NCI-H524 (cell line): ENCODE measurements around the gene KRT28.
"Not testable (repeated sequence)": the region's sequence is repeated elsewhere in the genome, so short reads cannot be mapped to it uniquely, and the experiment has no call there.

Experiments
- DNase-seq, 2 experiments: peaks; one replicate each; lab custom pipeline; 2025; lab: John Stamatoyannopoulos, UW

Gene KRT28

DNA sequence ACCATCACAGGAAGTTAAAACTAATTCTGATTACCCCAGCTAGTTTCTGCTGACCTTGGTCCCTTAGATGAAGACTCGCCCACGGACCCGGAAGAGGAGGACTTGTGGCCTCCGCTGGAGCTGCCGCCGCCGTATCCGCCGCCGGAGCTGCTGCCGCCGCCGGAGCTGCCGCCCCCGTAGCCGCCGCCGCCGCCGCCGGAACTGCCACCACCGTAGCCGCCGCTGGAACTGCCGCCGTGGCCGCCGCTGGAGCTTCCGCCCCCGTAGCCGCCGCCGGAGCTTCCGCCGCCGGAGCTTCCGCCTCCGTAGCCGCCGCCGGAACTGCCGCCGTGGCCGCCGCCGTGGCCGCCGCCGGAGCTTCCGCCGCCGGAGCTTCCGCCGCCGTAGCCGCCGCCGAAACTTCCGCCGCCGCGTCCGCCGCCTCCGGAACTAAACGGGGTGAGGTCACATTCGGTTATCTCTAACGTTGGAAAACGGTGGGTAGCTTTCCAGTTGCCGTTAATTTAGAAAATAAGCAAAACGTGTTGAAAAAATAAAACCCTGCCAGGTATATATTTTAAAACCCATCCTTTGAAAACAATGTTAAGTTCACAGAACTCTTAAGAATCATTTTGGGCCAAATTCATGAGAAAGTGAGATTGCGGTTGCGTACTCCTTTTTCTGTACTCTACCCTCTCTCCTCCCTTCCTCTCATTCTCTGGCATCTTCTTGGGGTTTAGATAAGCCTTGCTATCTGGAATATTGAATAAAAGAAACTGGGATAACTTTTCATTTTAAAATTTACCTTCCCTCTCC, 19.2 kb upstream of the KRT28 start:
- peak; percentile 51 to 59 for DNase-seq

DNA sequence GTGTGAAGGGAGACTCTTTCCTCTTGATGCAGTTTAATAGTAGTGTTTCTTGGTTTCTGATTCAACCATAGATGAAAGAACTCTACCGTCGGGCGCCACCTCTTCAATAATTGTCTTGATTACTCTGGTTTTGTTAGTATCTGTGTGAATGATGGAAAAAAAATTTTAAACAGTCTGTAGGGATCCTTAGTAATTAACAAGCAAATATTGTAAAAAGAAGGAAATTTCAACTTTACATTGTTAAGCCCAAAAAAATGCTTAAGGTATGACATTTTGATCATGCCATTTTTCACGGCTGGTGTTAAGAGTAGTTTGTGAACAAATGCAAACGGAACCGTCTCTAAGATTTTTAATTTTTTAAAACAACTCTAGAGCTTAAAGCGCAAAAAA, 18.6 kb upstream of the KRT28 start:
- DNase-seq = no peak

DNA sequence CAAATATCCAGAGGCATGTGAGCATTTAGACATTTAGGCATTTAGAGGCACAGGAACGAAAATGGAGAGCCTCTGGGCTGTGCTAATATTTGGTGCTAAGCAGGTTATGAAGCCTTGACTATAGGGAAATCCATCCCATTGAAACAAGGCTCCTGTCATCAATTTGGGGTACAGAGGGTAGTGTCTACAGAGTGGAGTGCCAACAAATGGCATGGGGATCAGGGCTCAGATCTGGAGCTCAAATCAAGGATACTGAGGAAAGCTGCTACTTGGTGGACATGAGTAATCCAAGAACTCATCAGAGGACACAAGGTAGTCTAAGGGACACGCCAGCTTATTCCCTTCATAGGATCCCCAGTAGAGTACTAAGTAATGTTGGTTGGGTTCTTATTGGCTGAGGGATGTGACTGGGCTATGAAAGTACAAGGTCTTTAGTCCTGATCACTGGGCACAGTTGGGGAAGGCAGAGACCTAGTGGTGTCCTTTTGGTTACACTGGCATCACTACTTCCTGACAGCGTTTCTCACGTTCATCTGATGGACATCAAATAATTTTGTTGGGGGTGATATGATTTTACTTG, 17.4 kb upstream of the KRT28 start:
- DNase-seq = no peak

DNA sequence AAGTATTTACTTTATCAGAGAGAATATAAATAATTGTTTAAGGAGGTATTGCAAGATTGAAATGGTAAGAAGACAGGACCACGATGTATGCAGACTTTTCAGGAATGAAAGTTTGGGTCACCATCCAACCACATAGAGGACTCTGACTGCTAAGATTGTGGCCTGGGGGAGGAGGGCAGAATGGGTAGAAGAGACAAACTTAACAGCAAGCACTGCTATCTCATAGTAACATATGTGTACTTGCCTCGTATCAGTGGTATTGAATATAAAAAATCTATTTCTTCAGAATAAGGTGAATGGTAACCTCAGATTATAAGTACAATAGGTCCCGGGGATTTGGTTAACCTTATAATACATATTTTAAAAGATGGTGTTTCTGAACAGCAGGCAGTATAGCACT, 16.8 kb upstream of the KRT28 start:
- no peak for DNase-seq

DNA sequence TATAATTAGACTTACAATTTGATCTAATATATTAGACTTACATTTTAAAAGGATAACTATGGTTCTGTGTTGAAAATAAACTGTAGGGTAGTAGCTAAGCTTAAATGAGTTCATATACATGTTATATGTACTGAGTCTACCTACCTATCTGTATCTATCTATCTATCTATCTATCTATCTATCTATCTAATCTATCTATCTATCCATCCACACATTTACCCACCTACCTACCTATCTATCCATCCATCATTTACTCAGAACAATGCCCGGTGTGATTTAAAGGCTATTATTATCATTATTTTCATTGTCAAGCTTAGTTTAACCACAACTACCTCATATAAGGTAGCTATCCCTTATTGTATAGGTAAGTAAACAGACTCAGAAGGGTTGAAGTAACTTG, 15.6 kb upstream of the KRT28 start:
- no peak for DNase-seq

DNA sequence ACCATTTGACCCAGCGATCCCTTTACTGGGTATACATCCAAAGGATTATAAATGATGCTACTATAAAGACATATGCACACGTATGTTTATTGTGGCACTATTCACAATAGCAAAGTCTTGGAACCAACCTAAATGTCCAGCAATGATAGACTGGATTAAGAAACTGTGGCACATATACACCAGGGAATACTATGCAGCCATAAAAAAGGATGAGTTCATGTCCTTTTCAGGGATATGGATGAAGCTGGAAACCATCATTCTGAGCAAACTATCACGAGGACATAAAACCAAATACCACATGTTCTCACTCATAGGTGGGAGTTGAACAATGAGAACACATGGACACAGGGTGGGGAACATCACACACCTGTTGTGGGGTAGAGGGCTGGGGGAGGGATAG, 14.9 kb upstream of the KRT28 start:
- DNase-seq = not testable (repeated sequence)

DNA sequence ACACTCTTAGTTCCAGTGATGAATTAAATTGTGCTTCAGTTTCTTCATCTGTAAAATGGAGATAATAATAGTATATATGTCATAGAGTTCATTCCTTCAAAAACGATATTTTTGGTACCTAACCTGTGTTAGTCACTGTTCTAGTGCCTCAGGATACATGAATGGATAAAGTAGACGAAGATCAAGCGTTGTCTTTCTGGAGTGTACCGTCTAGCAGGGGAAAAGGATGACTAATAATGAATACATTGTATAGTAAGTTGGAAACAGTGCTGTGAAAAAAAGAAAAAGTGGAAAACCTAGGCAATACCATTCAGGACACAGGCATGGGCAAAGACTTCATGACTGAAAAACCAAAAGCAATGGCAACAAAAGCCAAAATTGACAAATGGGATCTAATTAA, 14.0 kb upstream of the KRT28 start:
- no peak for DNase-seq

DNA sequence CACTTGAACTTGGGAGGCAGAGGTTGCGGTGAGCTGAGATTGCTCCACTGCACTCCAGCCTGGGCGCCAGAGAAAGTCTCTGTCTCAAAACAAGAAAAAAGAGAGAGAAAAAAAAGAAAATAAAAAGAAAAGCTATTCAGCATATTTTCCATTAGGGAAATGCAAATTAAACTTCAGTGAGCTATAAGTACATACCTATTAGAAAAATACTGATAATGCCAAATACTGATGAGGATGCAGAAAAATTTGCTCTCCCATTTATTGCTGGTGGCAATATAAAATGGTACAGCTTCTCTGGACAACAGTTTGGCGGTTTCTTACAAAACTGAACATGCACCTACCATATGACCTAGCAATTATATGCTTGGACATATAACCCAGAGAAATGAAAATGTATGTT, 12.9 kb upstream of the KRT28 start:
- DNase-seq = no peak

DNA sequence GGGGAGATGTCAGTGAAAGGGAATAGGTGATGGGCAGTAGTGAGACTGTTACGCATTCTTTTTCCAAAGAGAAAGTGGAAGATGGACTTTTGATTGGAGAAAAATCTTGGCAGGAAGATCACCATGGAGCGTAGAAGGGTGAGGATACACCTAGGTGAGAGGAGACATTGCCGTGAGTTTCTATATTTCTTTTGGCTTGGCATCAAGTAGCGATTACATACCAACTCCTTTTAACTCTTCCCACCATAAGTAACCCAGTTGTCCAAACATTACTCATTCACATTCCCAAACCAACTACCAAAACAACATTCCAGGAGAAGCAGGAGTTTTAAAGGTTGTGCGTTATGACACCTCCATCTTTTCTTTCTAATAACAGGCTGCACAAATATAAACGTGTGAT, 10.7 kb upstream of the KRT28 start:
- no peak for DNase-seq

DNA sequence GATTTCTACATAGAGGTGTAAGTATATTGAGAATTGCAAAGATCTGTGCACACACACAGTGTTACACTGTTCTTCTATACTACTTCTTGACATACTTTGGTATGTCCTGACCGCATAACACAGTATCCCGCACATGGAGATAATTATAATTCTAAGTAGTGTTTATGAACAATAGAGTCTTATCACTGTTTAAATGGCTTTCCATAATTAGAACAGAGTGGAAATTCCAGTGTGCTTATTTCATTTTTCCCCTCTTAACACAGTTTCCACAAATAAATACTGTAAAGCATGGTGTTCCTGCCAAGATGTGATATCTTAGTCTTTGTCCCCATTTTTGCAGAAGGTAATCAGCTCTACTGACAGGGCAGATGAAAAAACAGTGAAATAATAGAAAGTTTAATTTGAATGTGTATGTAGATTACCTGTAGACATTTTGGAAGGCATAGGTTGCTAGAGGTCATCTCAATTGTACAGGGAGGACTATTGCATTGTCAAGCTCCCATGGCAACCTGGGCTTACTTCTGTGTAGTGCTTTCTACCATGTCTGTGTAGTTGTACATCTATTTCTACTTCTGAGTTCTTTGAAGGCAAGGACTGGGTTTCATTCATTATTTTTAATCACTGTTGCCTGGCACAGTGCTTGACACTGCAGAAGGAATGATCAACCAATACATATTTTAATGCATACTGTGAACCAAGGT, 10.1 kb upstream of the KRT28 start:
- no peak for DNase-seq

DNA sequence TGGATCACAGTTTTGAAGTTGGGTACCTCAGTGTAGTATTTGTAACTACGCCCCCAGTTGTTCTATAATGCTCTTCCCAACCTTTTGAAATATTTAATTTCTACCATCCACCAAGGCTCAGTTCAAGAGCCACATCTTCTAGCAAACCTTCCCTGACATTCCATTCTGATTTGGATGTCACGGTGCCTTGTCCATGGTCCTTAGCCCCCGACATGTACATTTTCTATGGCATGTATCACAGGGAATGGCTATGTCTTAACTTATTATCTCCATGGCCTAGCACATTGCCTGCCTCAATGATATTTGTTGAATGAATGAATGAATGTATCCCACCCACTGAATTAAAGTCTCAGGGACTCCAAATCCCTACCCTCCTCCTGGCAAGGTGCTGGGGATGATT, 6.4 kb upstream of the KRT28 start:
- no peak for DNase-seq

DNA sequence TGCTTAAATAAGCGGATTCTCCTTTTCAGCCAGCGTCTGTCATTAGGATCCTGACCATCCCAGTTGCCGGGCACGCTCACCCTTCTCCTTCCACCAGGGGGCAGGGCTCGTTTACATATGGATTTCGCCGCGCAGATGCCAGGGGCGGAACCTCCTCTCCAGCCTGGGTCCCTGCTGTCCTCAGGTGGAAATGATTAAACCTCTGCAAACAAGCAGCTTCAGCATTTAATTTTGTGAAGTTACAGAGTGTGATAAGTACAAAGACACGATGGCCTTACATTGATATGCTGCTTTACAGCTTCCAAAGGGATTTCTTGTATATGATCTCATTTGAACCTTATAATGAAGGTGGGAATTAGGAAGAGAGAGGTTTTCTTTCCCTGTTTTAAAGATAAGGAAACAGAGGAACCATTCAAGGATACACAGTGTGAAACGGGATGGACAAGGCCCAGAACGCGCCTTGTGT, 3.9 kb upstream of the KRT28 start:
- DNase-seq = peak; percentile 66 to 79

DNA sequence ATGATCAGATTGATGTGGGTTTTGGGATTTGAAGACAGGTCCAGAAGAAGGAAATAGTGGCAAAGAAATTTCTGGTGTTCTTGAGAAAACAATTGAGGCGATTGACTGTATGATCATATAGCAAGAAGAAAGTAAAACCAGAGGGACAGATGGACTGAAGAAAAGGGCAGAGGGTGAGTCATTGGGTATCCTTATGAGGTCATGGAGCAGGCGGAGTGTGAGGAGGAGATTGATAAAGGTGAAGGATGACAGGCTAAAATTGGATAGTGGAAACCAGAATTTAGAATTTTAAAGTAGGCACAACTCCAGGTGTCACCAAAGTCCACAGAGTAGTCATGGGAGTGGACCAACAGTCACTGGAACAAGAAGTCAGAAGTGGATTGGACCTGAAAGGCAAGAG, 1.4 kb upstream of the KRT28 start:
- no peak for DNase-seq

DNA sequence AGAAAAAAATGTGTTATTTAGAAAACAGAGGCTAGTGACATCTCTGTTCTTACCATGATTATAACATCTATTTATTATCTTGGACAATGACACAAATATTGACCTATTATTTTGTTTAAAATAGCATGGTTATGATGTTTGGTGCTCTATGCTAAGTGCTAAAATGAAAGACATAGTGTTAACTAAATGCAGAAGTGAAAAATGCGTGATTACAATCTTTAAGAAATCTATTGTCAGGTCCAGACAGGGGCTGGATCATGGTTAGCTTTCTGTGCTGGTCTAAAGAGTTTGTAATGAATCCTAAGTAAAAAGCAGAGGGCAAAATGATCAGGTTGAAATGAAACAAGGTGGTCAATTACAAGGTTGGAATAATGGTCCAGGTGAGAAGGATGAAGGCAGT, 622 bp upstream of the KRT28 start:
- no peak for DNase-seq

DNA sequence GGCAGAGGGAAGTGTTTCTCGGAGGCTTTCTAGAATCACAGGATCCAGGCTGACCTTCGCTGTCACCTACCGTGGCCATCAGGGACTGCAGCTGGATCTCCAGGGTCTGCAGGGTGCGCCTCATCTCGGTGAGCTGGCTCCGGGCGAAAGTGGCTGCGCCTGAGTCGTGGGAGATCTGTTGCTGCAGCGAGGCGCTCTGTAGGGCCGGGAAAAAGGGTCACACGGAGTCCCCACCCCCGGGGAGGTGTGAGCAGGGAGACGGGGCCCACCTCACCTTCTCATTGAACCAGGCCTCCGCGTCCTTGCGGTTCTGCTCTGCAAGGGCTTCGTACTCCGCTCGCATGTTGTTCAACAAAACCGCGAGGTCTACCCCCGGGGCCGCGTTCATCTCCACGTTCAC, 2.9 kb downstream of the KRT28 start:
- DNase-seq = no peak

DNA sequence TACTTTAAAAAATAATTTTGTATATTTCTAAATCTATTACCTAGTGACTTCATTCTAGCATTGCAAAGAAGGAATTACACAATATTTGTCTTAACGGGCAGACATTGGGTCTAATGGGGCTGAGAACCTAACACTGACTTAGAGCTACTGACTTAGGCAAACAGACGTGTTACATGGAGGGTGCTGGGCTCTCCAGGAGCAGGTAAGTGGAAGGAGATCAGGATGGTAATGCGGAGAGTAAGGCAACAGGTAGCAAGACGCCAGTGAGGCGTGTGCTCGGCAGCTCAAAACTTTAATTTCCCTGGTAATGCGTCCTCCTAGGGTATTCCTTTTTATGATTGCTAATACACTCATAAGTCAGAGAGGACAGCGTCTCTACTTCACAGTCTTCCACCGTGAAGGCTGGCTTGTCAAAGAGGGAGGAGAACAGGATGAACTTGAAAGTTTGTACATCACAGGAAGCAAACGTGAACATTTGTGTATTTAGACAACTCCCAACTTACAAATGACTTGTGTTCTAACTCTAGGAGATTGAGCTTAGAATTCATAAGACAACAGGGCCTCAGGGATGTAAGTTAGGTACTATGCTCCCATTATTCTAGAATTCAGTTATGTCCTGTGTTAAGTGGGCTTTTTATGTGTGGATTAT, 4.6 kb downstream of the KRT28 start:
- no peak for DNase-seq

DNA sequence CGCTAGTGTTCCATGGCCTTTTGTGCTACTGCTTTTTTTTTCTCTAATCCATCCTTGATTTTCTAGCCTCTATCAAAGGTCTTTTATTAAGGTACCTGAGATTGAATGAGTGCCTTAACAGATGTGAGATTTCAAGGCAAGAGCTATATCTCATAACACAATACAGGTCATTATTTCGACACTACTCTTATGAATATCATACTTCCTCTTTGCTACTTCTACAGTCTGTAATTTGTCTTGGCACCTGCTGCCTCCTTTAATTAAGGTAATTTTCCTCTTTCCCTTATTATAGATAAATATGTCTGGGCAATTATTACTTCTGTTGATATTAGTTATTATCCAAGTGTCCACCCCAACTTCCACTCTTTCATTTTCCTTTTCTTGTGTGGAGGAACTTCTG, 5.3 kb downstream of the KRT28 start:
- no peak for DNase-seq

DNA sequence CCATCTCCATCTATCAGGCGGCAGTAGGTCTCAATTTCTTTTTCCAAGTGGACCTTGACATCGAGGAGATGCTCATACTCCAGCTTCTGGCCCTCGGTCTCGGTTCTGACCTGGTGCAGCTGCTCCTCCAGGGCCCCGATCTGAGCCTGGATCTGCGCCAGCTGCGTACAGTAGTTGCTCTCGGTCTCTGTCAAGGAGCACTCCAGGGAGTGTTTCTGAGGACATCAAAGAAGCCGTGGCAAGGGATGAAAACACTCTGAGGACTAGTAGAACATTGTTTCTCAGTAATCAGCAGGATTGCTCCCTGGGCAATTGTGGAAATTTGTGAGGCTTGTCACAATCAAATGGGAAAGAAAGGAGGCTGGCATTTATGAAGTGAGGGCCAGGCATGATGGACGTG, 5.9 kb downstream of the KRT28 start:
- DNase-seq = no peak

DNA sequence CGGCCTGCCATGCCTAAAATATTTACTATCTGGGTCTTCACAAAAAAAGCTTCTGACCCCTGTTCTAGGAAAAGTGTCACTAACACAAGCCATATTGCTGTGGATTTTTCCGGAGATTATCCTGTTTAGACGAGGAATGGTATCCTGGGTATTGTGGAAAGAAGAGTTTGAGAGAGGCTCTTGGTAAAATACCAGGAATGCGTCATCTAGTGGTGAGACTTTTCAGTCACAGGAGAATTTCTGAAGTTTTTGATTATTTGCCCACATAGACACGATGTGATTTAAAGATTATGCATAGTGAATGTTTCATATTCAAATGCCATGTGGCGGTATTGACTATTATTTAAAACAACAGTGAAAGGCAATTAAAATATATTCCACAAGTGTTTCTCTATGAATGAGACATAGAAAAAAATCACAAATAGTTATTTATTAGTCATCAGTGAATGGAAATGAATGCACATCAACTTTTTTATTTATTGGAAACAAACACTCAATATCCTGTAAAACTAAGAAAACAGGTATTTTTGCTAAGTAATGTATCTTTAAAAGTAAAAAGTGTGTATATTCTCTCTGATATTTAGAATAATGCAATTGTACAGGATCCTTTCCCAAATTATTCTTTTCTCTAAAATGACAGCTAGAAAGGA, 7.8 kb downstream of the KRT28 start:
- peak in 1 of 2 experiments; percentile 13 for DNase-seq

DNA sequence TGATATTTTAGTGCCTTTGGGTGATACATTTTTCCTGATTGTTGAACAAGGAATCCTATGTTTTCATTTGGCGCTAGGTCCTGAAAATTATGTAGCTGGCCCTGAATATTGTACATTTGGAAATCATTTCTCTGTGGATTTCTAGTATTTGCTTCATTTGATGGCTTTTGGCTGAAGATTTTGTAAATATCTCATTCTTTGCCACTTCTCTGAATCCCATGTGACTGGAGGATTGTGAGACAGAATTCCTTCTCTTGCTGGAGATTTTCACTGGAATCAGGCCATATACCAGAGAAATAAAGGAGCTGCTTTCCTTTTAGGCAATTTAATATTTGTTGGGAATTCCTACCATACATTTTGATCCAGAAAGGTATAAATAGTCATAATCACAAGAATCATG, 8.6 kb downstream of the KRT28 start:
- DNase-seq = no peak

DNA sequence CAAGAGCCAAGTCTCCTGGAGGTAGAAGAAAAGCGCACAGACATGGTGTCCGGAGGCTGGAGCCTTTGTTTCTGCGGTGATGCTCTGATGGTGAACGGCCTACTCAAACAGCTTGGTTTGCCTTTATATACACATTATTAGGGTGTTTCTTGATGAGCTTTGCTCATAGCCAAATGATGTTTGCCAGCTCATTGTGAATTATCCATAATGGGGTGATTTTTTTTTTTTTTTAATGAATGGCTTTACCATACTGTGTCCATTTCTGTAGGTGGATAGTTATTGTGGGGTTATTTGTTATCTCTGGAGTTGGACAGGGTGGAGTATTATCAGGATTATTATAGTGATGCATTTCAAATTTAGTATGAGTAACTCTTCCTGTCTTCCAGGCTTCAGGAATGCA, 17.3 kb downstream of the KRT28 start, which contains the start of gene KRT27:
Gene KRT27 (minus strand): TSS at position 101 of the 400 bp plus-strand sequence. CDS start 57 bp downstream, at position 44.
- DNase-seq = no peak
